NCI-H2196 treated with DMSO at 0.1 percent for 48 hours (cell line): ENCODE measurements around the gene RBM20.

ENCODE experiments used
- DNase-seq: peaks from one replicate; lab custom pipeline; 2025; ENCODE audit not compliant: unreplicated experiment; lab: John Stamatoyannopoulos, UW

Gene RBM20

DNA sequence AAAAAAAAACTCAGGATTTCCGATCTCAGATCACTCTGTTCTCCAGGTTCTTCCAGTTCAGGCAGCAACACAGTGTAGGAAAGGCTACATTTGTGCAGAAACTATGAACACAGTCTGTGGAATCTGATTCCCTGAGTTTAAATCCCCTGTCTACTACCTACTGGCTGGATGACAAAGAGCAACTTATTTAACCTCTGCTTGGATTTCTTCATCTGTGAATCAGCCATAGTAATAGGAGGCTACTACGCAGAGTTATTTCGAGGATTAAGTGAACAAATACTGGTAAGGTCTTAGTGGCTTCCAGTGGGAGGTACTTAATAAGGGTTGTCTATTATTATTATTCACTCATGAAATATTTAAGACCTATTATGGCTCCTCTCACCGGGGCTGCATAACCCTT is 183.3 kb downstream of the RBM20 start:
- DNase-seq, result no peak

DNA sequence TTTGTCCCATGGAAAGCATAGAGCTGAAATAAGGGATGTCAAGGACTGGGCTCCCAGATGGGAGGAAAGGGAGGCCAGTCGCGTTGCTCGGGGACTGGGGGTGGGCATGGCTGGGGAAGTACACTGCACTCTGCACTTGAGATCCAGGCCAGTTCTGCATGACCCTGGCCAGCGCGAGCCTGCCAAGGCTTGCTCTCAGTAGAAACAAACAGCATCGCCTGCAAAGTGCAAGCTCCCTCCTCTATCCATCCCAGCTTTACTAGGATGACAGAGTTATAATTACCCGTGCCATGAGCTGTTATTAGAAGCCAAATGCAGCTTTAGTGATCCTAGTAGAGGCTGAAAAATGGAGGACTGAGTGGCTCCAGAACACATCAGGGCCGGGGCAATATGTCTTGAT is 183.7 kb downstream of the RBM20 start:
- DNase-seq, result no peak

DNA sequence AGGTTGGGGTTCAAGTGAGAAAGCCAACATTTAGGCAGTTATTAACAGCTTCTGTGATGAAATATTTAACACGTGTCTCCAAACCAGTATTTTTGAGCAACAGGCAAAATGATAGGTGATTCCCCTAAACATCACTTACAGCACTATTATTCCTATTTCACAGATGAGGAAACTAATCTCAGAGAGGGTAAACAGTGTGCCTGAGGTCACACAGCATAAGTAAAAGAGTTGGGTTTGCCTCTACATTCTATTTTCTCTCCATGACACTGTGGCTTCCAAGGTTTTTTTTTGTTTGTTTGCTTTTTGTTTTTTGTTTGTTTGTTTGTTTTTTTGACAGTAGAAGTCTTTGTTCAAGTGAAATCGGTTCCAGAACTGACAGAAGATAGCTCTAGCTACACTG is 184.4 kb downstream of the RBM20 start:
- DNase-seq, result no peak

DNA sequence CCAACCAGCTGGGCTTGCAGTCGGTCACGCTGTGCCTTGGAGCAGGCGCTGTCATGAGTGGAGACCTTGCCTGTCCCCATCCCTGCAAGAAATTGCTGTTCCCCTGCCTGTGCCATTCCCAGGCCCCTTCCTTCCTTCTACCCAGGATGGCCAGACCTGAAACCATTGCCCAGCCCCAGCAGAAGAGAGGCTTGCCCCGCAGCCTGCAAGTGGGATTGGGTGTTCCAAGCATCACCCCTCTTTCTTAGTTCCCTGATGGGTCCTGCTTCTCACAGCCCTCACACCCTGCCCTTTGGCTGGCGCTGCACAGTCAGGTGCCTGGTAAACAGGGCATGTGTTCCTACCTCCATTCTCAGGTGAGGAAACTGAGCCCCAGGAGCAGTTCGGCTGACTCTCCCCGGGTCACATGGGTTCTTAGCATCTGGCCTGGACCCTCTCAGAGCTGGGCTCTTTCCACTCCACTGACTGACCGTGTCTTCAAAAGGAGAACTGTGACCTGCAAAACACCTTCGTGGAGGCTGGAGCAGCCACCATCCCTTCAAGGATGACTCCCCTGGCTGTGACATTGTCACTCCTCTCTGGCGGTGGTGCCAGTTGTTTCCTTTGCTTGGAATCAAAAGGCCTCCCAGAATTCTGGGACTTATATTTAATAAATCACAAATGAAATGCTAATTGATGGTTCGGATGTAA is 185.7 kb downstream of the RBM20 start:
- no peak for DNase-seq

DNA sequence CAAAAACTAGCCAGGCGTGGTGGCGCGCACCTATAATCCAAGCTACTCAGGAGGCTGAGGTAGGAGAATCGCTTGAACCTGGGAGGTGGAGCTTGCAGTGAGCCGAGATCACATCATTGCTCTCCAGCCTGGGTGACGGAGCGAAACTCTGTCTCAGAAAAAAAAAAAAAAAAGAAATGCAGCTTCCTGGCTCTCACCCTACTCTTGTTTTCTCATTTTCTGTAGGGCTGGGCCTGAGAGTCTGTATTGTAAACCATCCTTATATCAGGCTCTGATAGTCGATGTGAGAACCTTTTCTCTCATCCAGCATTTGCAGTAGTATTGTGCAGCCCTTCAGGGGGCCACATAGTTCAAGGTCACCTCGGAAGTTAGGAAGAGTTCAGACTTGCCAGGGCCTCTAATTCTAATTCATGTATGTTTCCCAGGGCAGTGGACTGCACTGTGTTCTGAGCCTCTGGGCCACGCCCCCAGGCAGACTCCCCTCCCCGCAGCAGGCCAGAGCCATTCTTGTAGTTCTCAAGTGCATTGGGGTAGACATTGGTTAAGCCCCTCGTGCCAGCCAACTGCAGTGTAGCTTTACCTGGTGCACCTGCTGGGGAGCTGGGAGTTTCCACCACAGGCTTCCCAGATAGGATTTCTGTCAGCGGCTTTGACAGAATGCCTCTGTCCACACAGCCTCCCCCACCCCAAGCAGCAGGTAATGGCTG is 189.3 kb downstream of the RBM20 start:
- DNase-seq, result no peak

DNA sequence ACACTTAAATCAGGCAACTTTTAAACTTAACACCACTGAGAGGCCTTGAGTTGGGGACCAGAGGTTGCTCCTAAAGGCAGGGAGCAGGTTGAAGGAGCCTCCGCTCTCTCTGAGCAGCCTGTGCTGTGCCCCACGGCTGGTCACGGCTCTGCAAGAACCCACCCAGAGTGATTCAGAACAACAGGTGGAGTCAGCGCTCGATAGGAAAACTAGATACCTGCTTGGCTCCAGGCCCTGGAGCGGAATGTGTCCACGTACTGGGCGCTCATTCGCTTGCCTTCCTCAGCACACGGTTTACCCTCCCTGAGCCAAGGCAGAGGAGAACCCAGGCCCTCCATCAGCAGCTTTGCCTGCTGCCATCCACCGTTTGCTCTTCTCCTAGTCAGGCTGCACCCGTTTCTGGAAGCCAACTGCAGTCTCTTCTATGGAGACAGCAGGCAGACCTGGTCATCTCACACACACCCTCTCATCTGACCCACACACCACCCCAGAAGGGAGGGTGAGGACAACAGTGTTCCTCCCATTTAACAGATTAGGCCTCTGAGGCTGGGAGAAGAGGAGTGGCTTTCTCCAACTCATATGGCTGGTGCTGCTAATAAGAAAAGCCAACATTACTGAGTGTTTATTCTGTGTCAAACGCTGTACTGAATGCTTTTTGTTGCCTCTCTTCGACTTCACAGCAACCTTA is 189.9 kb downstream of the RBM20 start:
- DNase-seq, result no peak

DNA sequence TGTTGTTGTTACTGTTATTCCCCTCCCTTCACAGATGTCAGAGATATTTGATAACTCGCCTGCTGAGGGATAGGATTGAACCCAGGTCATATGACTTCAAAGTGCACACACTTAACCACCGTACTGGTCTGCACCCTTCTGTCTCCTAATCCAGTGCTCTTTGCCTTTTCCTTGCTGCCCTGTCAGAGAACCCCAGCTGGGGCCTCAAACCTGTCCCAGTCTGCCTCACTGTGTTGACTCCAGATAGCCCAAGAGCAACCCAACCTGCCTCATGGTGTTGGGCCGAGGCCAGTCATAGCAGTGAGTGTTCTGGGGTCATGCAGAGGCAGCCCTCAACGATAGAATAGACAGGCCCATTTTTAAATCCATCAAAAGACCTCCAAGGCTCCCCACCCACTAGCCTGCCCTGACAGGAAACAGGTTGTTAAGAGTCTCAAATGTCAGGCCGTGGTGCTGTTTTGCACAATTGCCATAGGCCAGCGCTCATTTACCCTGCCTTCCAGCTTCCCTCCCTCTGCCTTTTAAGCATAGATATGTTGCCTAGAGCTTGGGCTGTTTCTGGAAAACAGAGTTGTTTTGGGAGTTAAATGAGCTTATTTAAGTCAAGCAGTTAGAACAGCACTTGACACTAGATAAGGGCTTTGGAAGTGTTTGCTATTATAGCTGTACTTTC is 190.6 kb downstream of the RBM20 start:
- no peak for DNase-seq

DNA sequence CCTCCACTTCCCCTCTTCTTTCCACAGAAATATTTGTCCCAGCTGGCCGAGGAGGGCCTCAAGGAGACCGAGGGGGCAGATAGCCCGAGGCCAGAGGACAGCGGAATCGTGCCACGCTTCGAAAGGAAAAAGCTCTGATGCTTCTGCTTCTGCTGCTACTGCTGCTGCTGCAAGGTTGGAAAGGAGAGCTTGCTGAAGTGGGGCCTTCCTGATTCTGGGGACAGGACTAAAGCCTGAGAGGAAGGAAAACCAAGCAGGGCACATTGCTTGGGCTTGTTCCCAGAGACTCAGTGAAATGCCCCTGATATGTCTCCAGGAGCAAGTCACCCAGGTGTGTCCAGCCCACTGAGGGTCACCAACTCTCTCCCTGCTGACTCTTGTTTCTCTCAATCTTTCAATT is 191.7 kb downstream of the RBM20 start:
- no peak for DNase-seq

DNA sequence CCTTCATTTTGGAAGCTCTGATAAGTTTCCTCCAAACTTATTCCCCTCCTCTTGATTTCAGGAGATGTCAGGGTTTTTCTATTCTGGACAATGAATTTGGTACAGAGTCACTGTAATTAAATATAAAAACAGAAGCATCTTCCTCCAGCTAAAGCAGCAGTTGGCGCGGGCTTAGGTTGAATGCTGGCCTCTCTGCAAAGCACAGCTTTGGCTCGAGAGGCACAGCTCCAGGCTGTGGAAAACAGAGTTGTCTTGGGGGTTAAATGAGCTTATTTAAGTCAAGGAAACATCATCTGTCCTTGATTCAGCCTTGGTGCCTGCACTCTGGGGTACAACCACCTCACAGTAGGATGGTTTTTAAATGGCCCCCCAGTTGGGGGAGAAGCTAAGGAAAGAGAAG is 192.6 kb downstream of the RBM20 start:
- no peak for DNase-seq

DNA sequence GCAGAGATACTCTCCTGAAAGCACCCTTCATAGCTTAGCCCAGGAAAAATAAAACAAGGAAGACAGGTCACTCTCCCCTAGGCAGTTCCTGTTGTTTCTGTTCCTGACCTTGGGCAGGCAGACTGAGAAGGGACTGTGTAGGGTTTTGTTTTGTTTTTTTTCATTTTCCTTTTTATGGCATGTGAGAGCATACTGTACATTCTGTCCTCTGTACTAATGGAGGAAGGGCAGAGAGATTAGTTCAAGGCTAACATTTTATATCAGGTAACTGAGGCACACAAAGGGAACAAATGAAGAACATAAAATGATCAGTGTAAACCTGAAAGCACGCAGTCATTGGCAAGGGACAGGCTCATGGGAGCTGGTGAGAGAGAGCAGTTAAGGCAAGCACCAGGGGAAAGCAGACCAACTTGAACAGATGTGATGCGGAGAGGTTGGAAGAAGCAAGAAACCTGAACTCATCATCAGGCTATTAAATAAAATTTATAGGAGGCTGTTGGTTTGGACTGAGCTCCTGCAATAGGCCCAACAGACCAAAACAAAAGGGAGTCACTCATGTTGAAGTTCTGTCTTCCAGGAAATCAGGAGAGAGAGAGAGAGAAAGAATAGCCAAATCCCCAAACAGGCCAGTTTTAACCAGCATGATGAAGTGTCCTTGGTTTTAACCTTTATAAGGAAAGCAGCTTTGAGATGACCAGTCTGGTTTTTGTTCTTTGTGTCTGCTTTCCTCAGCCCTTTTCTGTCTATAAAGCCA is 193.5 kb downstream of the RBM20 start:
- DNase-seq, result no peak

DNA sequence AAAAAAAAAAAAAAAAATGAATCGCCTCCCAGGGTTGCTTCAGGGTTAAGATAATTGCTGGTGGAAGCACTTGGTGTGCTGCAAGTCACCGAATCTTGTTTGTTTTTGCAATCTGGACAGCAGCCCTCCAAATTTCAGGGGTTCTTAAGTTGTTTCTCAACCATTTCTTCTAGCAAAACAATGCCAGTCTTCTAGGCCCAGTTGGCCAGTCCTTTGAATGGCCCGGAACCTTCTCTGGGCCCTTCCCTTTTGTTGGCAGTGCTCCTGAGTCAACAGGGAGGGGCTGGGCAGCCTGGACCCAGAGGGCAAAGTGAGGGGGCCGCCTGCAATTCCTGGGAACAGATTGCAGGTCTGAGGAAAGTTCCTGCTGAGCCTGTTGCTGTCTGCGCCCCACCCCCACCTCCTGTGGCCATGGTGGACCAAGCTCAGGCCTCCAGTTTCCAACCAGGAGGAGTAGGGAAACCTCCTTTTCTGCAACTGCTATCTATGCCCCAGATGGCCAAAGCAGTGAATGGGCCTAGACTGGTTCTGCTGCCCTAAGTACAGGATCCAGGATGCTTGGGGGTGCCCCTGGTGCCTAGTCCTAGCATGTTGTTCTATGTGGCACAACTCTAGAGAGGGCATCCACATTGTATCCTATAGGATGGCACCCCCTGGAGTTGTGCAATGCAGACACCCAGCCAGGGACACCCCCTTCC is 196.2 kb downstream of the RBM20 start:
- no peak for DNase-seq

DNA sequence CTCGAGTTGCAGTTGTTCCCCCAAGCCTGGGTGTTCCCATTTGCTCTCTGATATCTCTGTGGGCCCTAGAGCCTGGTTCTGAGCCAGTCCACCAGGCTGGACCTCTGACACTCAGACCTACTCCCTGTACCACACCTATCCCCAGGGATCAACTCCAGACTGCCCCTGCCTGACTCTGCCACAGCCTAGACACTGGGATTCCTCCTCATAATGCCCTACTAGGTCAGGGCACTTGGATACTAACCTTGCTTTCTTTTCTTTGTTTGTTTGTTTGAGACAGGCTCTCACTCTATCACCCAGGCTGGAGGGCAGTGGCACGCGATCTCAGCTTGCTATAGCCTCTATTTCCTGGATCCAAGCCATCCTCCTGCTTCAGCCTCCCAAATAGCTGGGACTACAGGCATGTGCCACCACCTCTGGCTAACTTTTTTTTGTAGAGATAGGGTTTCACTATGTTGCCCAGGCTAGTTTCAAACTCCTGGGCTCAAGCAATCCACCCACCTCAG is 196.8 kb downstream of the RBM20 start:
- no peak for DNase-seq

DNA sequence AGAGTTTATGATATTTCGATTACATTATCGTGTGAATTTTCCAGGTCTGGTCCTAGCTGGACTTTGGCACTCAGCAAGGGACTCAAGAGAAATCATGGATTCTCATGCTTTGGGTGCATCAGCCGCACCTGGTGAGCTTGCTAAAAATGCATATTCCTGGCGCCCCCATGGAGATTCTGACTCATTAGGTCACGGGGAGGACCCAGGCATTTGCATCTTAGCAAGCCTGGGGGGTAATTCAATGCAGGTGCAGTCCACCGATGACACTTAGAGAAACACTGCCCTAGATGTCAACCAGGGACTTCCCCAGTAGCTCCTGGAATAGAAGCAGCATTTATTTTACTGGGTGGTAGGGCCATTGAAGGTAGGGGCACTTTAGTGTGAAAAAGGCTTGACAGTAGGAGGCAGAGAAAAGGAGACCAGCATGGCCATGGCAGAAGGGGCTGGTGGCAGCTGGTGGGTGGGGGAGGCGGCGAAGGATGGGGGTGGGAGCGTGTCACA is 197.7 kb downstream of the RBM20 start:
- DNase-seq, result no peak

DNA sequence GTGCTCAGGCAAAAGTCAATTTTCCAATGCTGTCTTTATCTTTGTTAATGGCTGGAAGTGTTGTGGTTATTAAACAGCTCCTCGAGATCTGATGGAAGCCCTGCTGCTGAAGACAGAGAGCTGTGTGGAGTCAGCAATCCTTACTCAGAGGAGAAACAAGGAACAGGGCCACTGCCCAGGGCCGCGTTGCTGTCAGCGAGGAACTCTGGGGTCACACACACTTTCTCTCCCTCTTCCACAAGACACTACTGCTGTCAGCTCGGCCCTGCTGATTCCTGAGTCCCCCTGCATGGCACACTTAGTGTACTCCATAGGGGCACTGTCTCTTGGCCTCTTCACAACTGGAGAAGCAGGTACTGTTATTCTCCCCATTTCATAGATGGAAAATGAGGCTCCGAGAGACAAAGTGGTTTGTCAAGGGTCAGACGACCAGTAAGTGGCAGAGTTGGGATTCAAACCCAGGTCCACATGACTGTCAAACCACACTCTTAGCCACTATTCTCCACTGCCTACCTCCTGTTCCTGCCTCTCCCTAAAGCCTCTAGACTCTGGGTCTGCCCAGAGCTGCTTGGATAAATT is 198.3 kb downstream of the RBM20 start:
- no peak for DNase-seq

DNA sequence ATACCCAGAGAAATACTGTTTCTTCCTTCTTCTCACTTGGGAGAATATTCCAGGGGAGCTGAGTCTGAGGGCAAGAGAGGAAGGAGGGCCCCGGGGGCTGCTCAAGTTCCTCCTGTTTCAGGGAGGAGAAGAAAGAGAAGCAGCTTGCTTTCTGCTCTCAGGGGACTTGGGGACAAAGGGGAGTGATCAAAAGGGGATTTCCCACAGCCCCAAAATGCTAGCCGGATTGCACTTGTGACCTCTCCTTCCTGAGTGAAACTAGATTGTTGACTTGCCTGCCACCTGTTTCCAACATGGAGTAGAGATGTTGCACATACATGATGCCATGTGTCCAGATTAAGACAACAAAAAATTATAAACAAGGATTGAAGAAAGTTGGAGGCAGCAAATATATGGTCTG is 198.9 kb downstream of the RBM20 start:
- no peak for DNase-seq

DNA sequence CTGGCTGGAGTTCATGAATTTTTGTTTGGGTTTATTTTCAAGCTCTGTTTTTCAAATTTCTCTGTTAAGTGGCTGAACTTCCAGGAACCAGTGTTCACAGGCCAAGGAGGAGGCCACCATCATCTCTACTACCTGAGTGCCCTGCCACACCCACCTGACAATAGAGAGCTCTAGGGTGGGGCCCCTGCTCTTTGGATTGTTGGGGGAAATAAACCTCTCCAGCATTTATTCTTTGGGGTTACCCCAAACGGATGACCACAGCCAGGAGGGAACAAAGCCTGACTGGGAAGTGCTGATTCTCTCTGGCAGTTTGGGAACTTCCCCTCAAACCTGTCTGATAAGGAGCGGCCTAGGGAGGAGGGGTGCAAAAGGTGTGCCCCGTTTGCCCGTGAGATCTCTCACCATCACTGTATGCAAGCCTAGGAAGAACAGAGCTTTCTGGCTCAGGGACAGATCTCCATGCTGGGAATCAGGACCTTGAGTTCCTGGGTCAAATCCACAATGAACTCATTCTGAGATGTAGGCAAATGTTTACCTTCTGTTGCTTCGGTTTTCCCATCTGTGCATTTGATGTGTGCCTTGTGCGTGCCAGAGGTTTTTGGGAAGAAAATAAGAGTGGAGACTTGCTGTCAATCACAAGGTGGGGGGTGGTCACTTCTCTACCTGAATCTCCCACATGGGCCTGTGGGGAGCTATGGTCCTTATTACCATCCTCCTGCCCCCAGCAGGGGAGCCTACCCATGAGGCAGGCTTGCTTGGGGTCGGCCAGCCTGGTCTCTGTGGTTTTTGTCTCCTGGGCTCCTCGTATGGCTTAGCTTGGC is 199.9 kb downstream of the RBM20 start:
- DNase-seq, result no peak

DNA sequence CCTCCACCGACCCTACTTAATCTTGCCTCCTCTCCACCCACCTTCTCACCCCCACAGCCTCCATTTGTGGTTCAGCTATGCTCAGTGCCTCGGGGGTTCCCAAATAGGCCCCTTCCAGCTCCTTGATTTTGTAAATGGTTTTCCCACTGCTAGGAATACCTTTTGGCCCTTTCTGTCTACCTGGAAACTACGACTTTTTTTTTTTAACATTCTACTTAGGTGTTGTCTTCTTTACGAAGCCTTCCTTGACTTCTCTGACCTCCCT is 200.4 kb downstream of the RBM20 start:
- DNase-seq, result no peak

DNA sequence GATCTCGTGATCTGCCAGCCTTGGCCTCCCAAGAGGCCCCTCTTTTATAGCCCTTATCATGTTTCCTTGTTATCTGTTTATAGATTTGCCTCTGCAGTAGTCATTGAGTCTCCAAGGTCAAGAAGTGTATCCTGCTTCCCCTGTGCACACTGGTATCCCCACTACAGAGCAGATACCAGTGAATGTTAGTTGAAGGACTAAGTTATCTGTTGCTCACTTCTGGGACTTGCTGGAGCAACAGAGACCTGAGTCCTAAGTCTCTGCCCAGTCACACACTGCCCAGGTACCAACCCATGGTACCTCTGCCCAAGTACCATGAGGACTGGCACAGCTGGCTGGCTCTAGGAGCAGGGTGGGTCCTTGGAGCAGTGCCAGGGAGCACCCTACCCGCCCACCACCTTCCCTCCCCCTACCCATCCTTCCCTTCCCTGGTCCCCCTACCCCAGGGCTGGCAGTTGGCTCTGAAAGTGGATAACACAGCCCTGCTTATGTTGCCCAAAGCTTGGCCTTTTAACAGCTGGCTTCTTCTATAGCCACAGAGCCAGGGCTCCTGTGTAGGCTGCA is 201.1 kb downstream of the RBM20 start:
- no peak for DNase-seq
